ENCODE results near the gene FIP1L1.

Gene FIP1L1

GRCh38 chr4:53502094-53502493 is 124.7 kb downstream of the FIP1L1 start:
- Histone ChIP-seq H3K27ac (ENCODE audit: low read length) (no peak overlapping the region), H3K4me2 (ENCODE audit: low read length) (no peak overlapping the region), H3K79me2 (ENCODE audit: low read length) (no peaks in the 10 kb centered on the region), H3K4me3 (ENCODE audit: low read length) (no peak overlapping the region), H3K36me3 (replicated peaks; ENCODE audit: low read depth, low read length) (no peaks in the 10 kb centered on the region), H3K27me3 (ENCODE audit: low read depth, low read length) (no peaks in the 10 kb centered on the region), H4K20me1 (ENCODE audit: insufficient read depth, low read length) (no peaks in the 10 kb centered on the region), H3K4me1 (ENCODE audit: low read length) (no peaks in the 10 kb centered on the region), H3K9ac (ENCODE audit: low read length) (no peak overlapping the region), H3K9me3 (ENCODE audit: insufficient read depth, low read length) (no peaks in the 10 kb centered on the region), H2AFZ (ENCODE audit: low read depth, low read length) (no peak overlapping the region)
- TF ChIP-seq CTCF (IDR thresholded peaks at IDR 0.05; ENCODE audit: low read depth, low read length) (no peak), EZH2phosphoT487 (IDR thresholded peaks at IDR 0.05; ENCODE audit: low read depth) (no peak)

GRCh38 chr4:53505947-53506346 is 128.5 kb downstream of the FIP1L1 start:
- Histone ChIP-seq H3K27ac (ENCODE audit: low read length) (no peak overlapping the region), H3K4me2 (ENCODE audit: low read length) (no peak overlapping the region), H3K4me1 (ENCODE audit: low read length) (no peaks in the 10 kb centered on the region), H3K9ac (ENCODE audit: low read length) (no peak overlapping the region), H2AFZ (ENCODE audit: low read depth, low read length) (no peak overlapping the region), H3K27me3 (ENCODE audit: low read depth, low read length) (0 out of 2 replicates have a peak, but pooled peaks cover 5% of the 10 kb centered on the region), H4K20me1 (ENCODE audit: insufficient read depth, low read length) (no peaks in the 10 kb centered on the region), H3K36me3 (replicated peaks; ENCODE audit: low read depth, low read length) (no peaks in the 10 kb centered on the region), H3K79me2 (ENCODE audit: low read length) (no peaks in the 10 kb centered on the region), H3K9me3 (ENCODE audit: insufficient read depth, low read length) (no peaks in the 10 kb centered on the region), H3K4me3 (ENCODE audit: low read length) (no peak overlapping the region)
- 0 out of 2 replicates have a peak, but pooled peaks have one; percentile 9 for TF ChIP-seq CTCF (IDR thresholded peaks at IDR 0.05; ENCODE audit: low read depth, low read length)
- no peak for TF ChIP-seq EZH2phosphoT487 (IDR thresholded peaks at IDR 0.05; ENCODE audit: low read depth)

GRCh38 chr4:53507058-53507457 is 129.6 kb downstream of the FIP1L1 start:
- Histone ChIP-seq H3K36me3 (replicated peaks; ENCODE audit: low read depth, low read length) (no peaks in the 10 kb centered on the region), H3K4me3 (ENCODE audit: low read length) (no peak overlapping the region), H3K4me2 (ENCODE audit: low read length) (no peak overlapping the region), H2AFZ (ENCODE audit: low read depth, low read length) (no peak overlapping the region), H4K20me1 (ENCODE audit: insufficient read depth, low read length) (no peaks in the 10 kb centered on the region), H3K79me2 (ENCODE audit: low read length) (no peaks in the 10 kb centered on the region), H3K27ac (ENCODE audit: low read length) (no peak overlapping the region), H3K9me3 (ENCODE audit: insufficient read depth, low read length) (no peaks in the 10 kb centered on the region), H3K4me1 (ENCODE audit: low read length) (no peaks in the 10 kb centered on the region), H3K9ac (ENCODE audit: low read length) (no peak overlapping the region), H3K27me3 (ENCODE audit: low read depth, low read length) (0 out of 2 replicates have a peak, but pooled peaks cover 10% of the 10 kb centered on the region)
- TF ChIP-seq EZH2phosphoT487 (IDR thresholded peaks at IDR 0.05; ENCODE audit: low read depth) = no peak

- Histone ChIP-seq H4K20me1 (ENCODE audit: insufficient read depth, low read length) (no peaks in the 10 kb centered on the region), H3K27ac (ENCODE audit: low read length) (no peak overlapping the region), H3K9ac (ENCODE audit: low read length) (no peak overlapping the region), H3K4me2 (ENCODE audit: low read length) (no peak overlapping the region), H3K4me1 (ENCODE audit: low read length) (no peaks in the 10 kb centered on the region), H3K27me3 (ENCODE audit: low read depth, low read length) (0 out of 2 replicates have a peak, but pooled peaks cover 10% of the 10 kb centered on the region), H2AFZ (ENCODE audit: low read depth, low read length) (no peak overlapping the region), H3K36me3 (replicated peaks; ENCODE audit: low read depth, low read length) (no peaks in the 10 kb centered on the region), H3K9me3 (ENCODE audit: insufficient read depth, low read length) (no peaks in the 10 kb centered on the region), H3K79me2 (ENCODE audit: low read length) (no peaks in the 10 kb centered on the region), H3K4me3 (ENCODE audit: low read length) (no peak overlapping the region)
- TF ChIP-seq EZH2phosphoT487 (IDR thresholded peaks at IDR 0.05; ENCODE audit: low read depth) (no peak), CTCF (IDR thresholded peaks at IDR 0.05; ENCODE audit: low read depth, low read length) (no peak)
Measured at GRCh38 chr4:53507671-53508286, 130.3 kb downstream of the FIP1L1 start.

Measured in OCI-LY3 (cell line).